Pancreas (tissue), 10 donors: ENCODE data around the gene PVRIG. TPM values are rescaled to one million over a fixed set of nuclear protein-coding genes. Genes with fewer than 3 reads are reported as not detected.
A peak's percentile ranks its signal among the peaks of the same experiment; 100 is the strongest.

ENCODE experiments used
- ATAC-seq, 4 donors: fragments of 200-7000 bp; cut with Tn5 transposase; one replicate each; pipeline versions ENCODE4 v1.8.0 to v1.9.1; 2020; ENCODE audit warnings: mild to moderate bottlenecking in 4 of 4, moderate library complexity in 4 of 4
- DNase-seq, 6 donors: peaks; one replicate each; pipeline ENCODE4 v3.0.0-alpha.2; 2020
- FAIRE-seq: peaks from 2 replicates; lab custom pipeline; 2012; peaks lifted over from hg19 to GRCh38; lab: Jason Lieb, UNC
- H3K27ac ChIP-seq, 4 donors: fragments of 200-600 bp; sonication (generic); 1 replicate in 3 of 4; 2 replicates in 1 of 4; pipeline versions ENCODE4 v1.5.0 to v1.8.0; 2020
- H3K27me3 ChIP-seq, 4 donors: fragments of 200-600 bp; one replicate each; pipeline ENCODE4 v1.8.0; 2021
- H3K36me3 ChIP-seq, 3 donors: fragments of 200-600 bp; sonication (generic) in 1 of 3; one replicate each; pipeline versions ENCODE4 v1.5.0 to v1.8.0; 2020 to 2021
- H3K4me1 ChIP-seq, 3 donors: fragments of 200-600 bp; one replicate each; pipeline ENCODE4 v1.8.0; 2021
- H3K4me3 ChIP-seq, 4 donors: fragments of 200-600 bp; sonication (generic) in 2 of 4; one replicate each; pipeline versions ENCODE4 v1.5.0 to v1.8.0; 2020 to 2021
- H3K9me3 ChIP-seq, 4 donors: fragments of 200-600 bp; one replicate each; pipeline ENCODE4 v1.8.0; 2021
- CTCF ChIP-seq, 4 donors: fragments of 200-600 bp; sonication (generic) in 3 of 4; IDR thresholded peaks; one replicate each; pipeline versions ENCODE4 v1.5.0 to v1.8.0; 2021; ENCODE audit warnings: antibody characterized with exemption in 4 of 4
- WGBS, 2 donors: extraction: QIAGEN DNeasy Blood & Tissue Kit; methylation state at CpG; one replicate each; pipeline ENCODE4 v1.1.7; 2013; 5-methylcytosine and 5-hydroxymethylcytosine counted together
- intact Hi-C, 3 donors: fragments of 100-400 bp; cut with DNase I; formaldehyde crosslinking; loops; one replicate each; pipeline versions ENCODE4 v1.11.1 to v1.14.2; 2022
- polyA plus RNA-seq, 2 donors: library from polyadenylated mRNA; stranded (reverse); fragments of 200-250 nt; gene quantifications; one replicate each; pipeline ENCODE4 v1.2.3, GENCODE V29; 2013
- total RNA-seq, 6 donors: library from RNA; stranded (reverse); fragmentation: NEBNext Ultra II Directional in 4 of 6; extraction: Animal tissue kit (Norgen Biotek cat#: 25700) in 4 of 6; gene quantifications; one replicate each; pipeline versions ENCODE4 v1.2.1 to v1.2.4, GENCODE V29; 2021 to 2023
- donor health status: healthy with polysubstance abuse.
- donor health status: DM: no; HTN: no; CAD: no; lungs with moderate emphysema.
- donor health status: DM: no; HTN: no; CAD: no.
- donor health status: control.
- donor health status: control.
- donor health status: Bipolar disorder and iron deficiency.
- donor health status: DM: yes; HTN: yes; CAD: no.
- donor health status: DM: no; HTN: no; CAD: no.
- donor health status: DM: no; HTN: no; CAD: no.
- donor health status: DM: yes; HTN: yes; CAD: no.

Gene PVRIG
- total and polyA plus RNA-seq, 8 donors: 0.09 to 0.34 (median 0.22) TPM; not detected in 5

- ATAC-seq (no peak), FAIRE-seq (no peak), DNase-seq (no peak)
- intact Hi-C loops: no loop called here
- no peaks in the 10 kb centered on the region for H3K27me3 ChIP-seq
- peaks cover 0 to 3% (median 0%) of the 10 kb centered on the region in 3 donors for H3K4me1 ChIP-seq
- no peaks in the 10 kb centered on the region for H3K9me3 ChIP-seq
- no peak overlapping the region for H3K4me3 ChIP-seq
- no peak for TF ChIP-seq CTCF (IDR thresholded peaks at IDR 0.05)
- no peak overlapping the region for H3K27ac ChIP-seq
- H3K36me3 ChIP-seq: no peaks in the 10 kb centered on the region
- 69 to 76% methylated on average over 11 of the region's 11 CpGs for WGBS, 2 donors
These were observed 45.8 kb upstream of the PVRIG start for GRCh38 chr7:100173806-100174495.

GRCh38 chr7:100174582-100174981, 45.2 kb upstream of the PVRIG start:
- FAIRE-seq: no peak

GRCh38 chr7:100175296-100175935, 44.3 kb upstream of the PVRIG start:
- TF ChIP-seq CTCF (IDR thresholded peaks at IDR 0.05): no peak
- no peaks in the 10 kb centered on the region for H3K36me3 ChIP-seq
- no peak overlapping the region for H3K27ac ChIP-seq
- H3K4me3 ChIP-seq: no peak overlapping the region
- H3K27me3 ChIP-seq: no peaks in the 10 kb centered on the region
- no peak for ATAC-seq
- DNase-seq: no peak
- no peaks in the 10 kb centered on the region for H3K9me3 ChIP-seq
- WGBS, 2 donors: 89 to 93% methylated on average over 14 of the region's 14 CpGs
- peaks cover 0 to 3% (median 0%) of the 10 kb centered on the region in 3 donors for H3K4me1 ChIP-seq
- intact Hi-C loops: no loop called here
- no peak for FAIRE-seq

More at GRCh38 chr7:100174582-100174981, 45.2 kb upstream of the PVRIG start:
- ATAC-seq (no peak), DNase-seq (no peak)
- intact Hi-C loops: no loop called here
- Histone ChIP-seq H3K4me1 (peaks cover 0 to 3% (median 0%) of the 10 kb centered on the region in 3 donors), H3K9me3 (no peaks in the 10 kb centered on the region), H3K36me3 (no peaks in the 10 kb centered on the region), H3K27me3 (no peaks in the 10 kb centered on the region), H3K4me3 (no peak overlapping the region), H3K27ac (no peak overlapping the region)
- no peak for TF ChIP-seq CTCF (IDR thresholded peaks at IDR 0.05)
- 76 to 85% methylated on average over 5 of the region's 5 CpGs for WGBS, 2 donors

GRCh38 chr7:100176096-100177044, 43.4 kb upstream of the PVRIG start:
- peaks cover 0 to 3% (median 0%) of the 10 kb centered on the region in 3 donors for H3K4me1 ChIP-seq
- H3K4me3 ChIP-seq: peak overlapping the region in 2 of 4 donors; percentile 19 to 59
- intact Hi-C loops: no loop called here
- H3K27me3 ChIP-seq: no peaks in the 10 kb centered on the region
- no peaks in the 10 kb centered on the region for H3K9me3 ChIP-seq
- ATAC-seq (no peak), DNase-seq (peak in 1 of 6 donors; percentile 47), FAIRE-seq (no peak)
- 49 to 54% methylated on average over 14 of the region's 14 CpGs for WGBS, 2 donors
- H3K36me3 ChIP-seq: no peaks in the 10 kb centered on the region
- no peak overlapping the region for H3K27ac ChIP-seq
- no peak for TF ChIP-seq CTCF (IDR thresholded peaks at IDR 0.05)
